NCI-H748 treated with DMSO at 0.1 percent for 48 hours (cell line): ENCODE measurements around the gene GYPE.
"Not testable (repeated sequence)": the region's sequence is repeated elsewhere in the genome, so short reads cannot be mapped to it uniquely, and the experiment has no call there.

Experiments
- DNase-seq: peaks from one replicate; lab custom pipeline; 2025; lab: John Stamatoyannopoulos, UW

GYPE gene

DNA sequence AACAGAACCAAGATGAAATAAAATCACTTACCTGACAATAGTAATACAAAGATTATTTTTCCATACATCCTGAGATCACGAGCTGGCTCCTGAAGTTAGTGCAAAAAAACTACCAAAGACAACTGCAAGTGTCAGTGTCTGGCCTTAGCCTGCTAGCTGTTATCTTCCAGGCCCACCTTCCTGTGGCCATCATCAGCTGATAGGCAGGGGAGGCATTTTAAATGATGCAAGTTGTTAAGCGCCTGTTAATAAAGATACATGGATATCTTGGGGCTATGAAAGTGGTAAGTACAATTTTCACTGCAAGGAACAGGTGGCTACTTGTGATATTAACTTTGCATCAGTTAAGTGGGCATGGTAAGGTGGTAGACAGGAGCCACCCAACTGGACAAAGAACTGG is at the start of gene GYPE:
GYPE (minus strand) TSS at position 120 of the 400 bp plus-strand sequence; CDS start at position 68, 52 bp downstream.
- DNase-seq: not testable (repeated sequence)

DNA sequence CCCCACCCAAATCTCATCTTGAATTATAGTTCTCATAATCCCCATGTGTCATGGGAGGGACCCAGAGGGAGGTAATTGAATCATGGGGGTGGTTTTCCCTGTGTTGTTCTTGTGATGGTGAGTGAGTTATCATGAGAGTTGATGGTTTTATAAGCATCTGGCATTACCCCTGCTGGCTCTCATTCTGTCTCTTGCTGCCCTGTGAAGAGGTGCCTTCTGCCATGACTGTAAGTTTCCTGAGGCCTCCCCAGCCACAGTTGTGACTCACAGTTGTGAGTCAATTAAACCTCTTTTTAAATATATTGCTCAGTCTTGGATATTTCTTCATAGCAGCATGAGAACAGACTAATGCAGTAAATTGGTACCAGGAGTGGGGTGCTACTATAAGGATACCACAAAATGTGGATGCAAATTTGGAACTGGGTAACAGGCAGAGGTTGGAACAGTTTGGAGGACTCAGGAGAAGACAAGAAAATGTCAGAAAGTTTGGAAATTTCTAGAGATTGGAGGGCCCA is 46.2 kb upstream of the GYPE start:
- not testable (repeated sequence) for DNase-seq

DNA sequence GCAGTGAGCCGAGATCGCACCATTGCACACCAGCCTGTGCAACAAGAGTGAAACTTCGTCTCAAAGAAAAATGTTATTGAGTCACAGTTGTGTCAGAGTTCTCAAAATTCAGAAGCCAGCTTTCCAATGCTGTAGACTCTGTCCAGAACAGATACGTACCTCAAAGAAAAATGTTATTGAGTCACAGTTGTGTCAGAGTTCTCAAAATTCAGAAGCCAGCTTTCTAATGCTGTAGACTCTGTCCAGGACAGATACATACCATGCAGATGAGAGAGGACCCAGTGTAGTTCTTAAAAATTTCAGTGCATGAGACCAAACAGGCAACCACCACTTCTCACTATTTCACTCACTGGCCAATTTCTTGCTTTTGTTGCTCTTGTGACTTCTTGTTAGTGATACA is 45.6 kb upstream of the GYPE start:
- DNase-seq: not testable (repeated sequence)

DNA sequence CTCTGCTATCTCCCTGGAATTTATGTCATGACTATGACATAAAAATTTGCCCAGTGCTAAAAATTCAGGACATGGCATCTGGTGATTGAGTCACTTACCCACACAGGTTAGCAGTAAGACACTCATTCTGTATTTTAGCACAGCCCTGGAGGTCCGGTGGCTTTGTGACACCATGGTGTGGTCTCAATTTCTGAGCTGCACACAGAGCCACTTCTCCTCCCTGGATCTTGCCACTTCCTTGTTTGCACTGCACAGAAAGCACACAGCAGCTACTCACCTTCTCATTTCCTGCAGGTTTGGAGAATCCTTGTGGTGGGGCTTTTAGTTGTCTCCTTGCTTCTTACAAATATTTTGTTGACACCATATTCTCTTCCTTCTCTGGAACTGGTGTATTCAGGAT is 44.8 kb upstream of the GYPE start:
- DNase-seq: not testable (repeated sequence)

DNA sequence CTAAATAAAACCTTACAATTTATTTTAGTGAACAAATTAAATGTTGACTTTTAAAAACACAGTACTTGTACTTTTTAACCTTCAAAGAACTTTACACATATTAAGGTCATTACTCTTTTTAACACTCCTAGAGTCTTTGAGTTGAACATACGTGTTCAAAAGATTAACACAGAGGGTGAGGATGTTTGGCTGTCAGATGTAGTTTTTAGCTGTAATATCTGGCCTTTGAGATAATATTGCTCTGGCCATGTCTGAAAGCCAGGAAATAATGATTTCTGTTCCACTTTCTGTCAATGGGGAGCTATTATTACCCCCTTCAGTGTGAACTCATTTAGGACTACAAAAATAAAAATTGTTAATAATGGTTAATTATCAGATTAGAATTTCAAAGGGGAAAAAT is 42.1 kb upstream of the GYPE start:
- not testable (repeated sequence) for DNase-seq

DNA sequence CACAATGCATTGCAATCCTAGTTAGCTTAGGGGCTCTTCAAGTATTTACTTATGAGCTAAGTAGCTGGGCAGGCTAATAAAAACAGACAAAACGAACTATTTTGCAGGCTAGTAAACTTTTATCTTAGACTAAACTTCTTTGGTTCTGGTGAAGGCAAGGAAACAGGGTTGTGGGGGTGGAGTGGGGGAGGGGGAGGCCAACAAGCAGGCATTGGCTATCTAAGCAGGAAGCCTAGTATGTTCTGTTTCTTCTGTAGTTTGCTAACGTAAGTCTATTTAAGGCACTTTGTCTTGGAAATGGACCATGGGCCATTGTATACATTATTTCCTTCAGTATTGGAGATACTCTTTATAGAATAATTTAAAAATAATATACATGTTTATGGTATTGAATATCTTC is 35.3 kb upstream of the GYPE start:
- DNase-seq: not testable (repeated sequence)

- DNase-seq: no peak
Observed at GRCh38 chr4:143939528-143939927, 34.2 kb upstream of the GYPE start.

GRCh38 chr4:143938890-143939289 is 33.5 kb upstream of the GYPE start:
- not testable (repeated sequence) for DNase-seq

- no peak for DNase-seq
Observed at GRCh38 chr4:143921181-143921580, 15.8 kb upstream of the GYPE start.

DNA sequence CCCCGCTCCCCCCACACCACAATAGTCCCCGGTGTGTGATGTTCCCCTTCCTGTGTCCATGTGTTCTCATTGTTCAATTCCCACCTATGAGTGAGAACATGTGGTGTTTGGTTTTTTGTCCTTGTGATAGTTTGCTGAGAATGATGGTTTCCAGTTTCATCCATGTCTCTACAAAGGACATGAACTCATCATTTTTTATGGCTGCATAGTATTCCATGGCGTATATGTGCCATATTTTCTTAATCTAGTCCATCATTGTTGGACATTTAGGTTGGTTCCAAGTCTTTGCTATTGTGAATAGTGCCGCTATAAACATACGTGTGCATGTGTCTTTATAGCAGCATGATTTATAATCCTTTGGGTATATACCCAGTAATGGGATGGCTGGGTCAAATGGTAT is 11.1 kb upstream of the GYPE start:
- DNase-seq: not testable (repeated sequence)

GRCh38 chr4:143912478-143912877 is 7.1 kb upstream of the GYPE start:
- not testable (repeated sequence) for DNase-seq

DNA sequence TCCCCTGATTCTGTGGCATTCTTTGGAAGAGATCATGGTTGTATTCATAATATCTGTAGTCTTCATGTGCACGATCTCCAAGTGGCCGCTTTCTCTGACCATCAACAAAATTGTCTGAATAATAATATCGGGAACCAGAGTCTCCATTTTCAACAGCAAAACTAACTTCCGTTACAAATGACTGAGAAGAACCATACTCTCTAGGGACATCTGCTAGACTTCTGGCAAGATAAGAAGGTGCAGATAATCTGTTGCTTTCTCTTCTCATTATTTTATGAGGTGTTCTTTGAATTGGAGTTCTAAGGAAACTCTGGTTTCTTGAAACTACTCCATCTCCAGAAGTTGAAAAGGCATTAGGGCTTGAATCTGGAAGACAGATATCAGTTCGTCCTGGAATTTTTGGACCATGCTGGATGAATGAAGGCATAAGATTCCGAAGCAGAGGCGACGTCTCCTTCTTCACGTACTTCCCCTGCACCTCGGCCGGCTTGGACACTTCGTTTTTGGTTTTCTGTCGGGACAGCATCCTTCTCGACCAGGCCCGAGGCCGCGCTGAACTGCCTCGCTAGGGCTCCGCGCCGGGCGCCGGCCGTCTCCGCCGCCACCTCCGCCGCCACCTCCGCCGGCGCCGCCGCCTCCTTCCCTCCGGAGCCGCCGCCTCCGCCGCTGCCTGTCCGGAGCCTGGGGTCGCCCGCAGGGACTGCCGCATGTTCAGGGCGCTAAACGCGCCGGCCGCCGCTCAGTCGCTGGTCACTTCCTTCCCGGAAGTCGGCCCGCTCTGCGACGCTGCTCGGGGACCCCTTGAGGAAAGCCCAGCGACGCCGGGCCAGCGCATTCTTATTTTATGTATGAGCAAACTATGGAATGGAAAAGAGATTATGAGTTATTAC is 6.4 kb upstream of the GYPE start:
- not testable (repeated sequence) for DNase-seq

DNA sequence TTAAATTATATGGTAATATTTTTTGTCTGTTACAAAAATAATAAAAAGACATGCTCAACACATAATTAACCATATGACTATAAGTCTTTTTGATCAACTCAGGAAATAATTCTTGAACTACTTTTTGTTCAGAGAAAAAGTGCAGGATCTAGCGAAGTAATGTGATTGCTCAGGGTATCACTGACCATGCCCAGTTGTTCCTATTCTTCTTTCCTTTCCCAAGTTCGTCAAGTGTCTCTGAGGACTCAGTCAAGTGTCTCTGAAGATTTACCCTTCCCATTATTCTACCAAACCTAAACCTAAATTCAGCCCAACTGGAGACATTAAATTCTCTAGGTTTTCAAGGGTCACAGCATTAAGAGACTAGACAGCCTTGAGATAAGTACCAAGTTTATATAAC is 5.5 kb upstream of the GYPE start:
- DNase-seq: not testable (repeated sequence)

DNA sequence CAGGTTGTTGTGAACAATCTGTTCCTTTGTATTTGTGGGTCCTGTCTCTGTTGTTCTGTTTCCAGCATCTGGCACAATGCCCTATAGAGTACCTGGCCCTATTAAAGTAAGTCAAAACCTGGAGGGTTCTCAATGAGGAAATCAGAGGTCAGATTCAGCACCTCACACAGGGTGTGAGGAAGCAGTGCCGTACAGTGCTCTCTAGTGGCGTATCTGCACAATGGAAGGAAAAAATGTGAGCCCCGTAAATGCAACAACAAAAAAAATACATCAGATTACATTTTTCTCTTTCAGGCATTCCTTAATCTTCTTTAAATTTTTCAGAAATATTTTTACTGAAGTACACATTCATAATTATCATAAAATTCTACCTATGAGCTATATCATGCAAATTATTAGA is 2.5 kb upstream of the GYPE start:
- not testable (repeated sequence) for DNase-seq

DNA sequence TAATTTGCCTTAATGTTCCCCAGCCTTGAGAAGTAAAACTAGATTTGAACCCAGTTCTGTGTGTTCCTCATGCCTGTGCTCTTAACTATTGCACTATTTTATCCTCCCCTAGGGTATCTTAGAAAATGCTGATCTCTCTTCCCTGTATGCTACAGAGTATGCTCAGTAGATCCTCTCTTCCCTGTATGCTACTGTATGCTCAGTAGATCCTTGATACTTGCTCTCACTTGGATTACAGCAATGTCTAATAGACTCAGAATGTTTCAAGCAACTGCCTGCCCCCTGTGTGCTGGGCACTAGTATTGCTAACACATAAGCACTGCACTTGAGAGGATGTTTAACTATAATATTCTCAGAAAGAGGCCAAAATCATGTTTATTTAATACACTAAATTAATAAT is 928 bp downstream of the GYPE start:
- not testable (repeated sequence) for DNase-seq

- DNase-seq: not testable (repeated sequence)
Observed at GRCh38 chr4:143890323-143890722, 15.0 kb downstream of the GYPE start.

DNA sequence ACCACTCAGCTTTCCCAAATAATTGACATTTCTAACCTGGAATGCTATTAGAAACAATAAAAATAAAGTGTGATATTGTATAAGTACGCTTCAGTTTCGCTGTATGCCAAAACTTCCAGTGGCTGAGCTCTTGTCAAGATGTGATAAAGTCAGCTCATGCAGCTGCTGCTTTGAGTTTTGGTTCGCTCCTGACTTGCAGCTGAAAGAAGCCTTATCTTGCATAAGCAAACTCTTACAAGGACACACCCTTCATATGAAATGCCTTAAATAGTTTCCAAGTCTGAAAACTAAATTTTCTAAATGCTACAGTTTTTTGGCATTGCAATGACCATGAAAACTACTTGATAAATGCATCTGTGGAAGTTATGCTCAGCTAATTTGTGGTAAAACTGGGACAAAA is 17.2 kb downstream of the GYPE start:
- not testable (repeated sequence) for DNase-seq

DNA sequence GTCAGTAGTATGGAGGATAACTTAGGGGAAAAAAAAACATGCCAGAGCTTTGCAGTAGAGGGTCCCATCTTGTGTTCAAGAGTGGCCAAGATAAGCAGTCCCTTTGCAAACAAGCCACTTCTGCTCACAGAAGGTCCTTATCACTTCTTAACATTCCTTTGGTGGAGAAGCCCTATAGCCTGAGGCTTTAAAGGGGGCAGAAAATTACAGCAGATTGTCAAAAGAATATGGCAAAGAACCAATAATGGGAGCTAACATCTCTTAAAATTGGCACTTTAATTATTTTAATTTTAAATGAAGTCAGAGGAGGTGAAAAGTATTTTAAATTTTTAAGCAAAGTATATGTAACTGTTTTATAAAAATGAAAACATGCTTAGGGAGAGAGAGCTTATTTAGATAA is 20.4 kb downstream of the GYPE start:
- DNase-seq: not testable (repeated sequence)

- no peak for DNase-seq
Observed at GRCh38 chr4:143883529-143883928, 21.8 kb downstream of the GYPE start.

- no peak for DNase-seq
Observed at GRCh38 chr4:143882892-143883291, 22.5 kb downstream of the GYPE start.

DNA sequence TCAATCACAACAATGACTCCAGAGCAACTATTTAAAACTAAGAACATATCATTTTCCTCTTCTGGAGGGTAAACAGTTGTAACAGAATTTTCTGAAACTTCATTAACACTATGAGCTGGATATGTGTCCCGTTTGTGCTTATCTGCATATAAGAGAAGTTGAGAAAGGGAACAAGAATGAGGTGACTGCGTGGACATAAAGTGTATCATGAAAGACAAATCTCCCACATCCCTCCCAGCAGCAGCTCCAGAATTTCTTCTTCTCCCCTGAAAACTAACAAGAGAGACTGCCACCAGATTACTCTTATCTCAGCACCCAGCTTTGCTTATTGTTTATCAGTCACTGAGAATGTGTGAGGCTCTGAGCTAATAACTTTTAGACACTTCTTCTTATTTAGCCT is 25.8 kb downstream of the GYPE start:
- DNase-seq: not testable (repeated sequence)

GRCh38 chr4:143875357-143875756 is 30.0 kb downstream of the GYPE start:
- not testable (repeated sequence) for DNase-seq

DNA sequence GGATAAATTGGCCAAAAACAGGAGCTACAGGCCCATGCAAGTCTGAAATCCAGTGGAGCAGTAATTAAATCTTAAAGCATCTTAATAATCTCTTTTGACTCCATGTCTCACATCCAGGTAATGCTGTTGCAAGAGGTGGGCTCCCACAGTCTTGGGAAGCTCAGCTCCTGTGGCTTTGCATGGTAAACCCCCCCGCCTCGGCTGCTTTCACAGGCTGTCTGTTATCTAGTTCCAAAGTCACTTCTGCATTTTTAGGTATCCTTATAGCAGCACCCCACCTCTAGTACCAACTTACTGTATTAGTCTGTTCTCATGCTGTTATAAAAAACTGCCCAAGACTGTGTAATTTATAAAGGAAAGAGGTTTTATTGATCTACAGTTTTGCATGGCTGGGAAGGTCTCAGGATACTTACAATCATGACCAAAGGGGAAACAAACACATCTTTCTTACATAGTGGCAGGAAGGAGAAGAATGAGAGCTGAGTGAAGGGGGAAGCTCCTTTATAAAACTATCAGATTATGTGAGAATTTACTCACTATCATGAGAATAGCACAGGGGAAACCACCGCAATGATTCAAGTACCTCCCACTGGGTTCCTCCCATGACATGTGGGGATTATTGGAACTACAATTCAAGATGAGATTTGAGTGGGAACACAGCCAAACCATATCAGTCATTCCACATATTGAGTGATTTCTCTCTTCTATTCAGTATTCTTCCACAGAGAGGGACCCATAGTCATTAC is 34.7 kb downstream of the GYPE start:
- DNase-seq: not testable (repeated sequence)
